G401.6 (cell line): ENCODE results near the gene SETD6.
"Not testable (repeated sequence)": the region's sequence is repeated elsewhere in the genome, so short reads cannot be mapped to it uniquely, and the experiment has no call there.

ENCODE experiments used
- FAIRE-seq: peaks from 2 replicates; lab custom pipeline; 2012; peaks lifted over from hg19 to GRCh38; lab: Jason Lieb, UNC

The SETD6 gene

GRCh38 chr16:58537124-58537906, 22.0 kb downstream of the SETD6 start:
- no peak for FAIRE-seq

- no peak for FAIRE-seq
These were observed 26.4 kb downstream of the SETD6 start for GRCh38 chr16:58541711-58542110.

GRCh38 chr16:58542291-58542690, 27.0 kb downstream of the SETD6 start:
- no peak for FAIRE-seq

- FAIRE-seq, result no peak
These were observed 28.4 kb downstream of the SETD6 start for GRCh38 chr16:58543685-58544084.

GRCh38 chr16:58548378-58548777, 33.1 kb downstream of the SETD6 start:
- FAIRE-seq, result no peak

GRCh38 chr16:58551496-58551895, 36.2 kb downstream of the SETD6 start:
- FAIRE-seq, result no peak

GRCh38 chr16:58556678-58557077, 41.4 kb downstream of the SETD6 start:
- no peak for FAIRE-seq

GRCh38 chr16:58563235-58563634, 47.9 kb downstream of the SETD6 start:
- no peak for FAIRE-seq

- FAIRE-seq, result no peak
These were observed 48.5 kb downstream of the SETD6 start for GRCh38 chr16:58563775-58564174.

- not testable (repeated sequence) for FAIRE-seq
These were observed 50.4 kb downstream of the SETD6 start for GRCh38 chr16:58565697-58566096.
